Kidney (tissue), 14 donors: ENCODE measurements around the gene NYAP2. TPM values are rescaled to one million over a fixed set of nuclear protein-coding genes. Genes with fewer than 3 reads are reported as not detected.
A peak's percentile ranks its signal among the peaks of the same experiment; 100 is the strongest.

Source experiments
- DNase-seq, 5 donors: peaks; one replicate each; pipeline ENCODE4 v3.0.0-alpha.2; 2013 to 2020
- FAIRE-seq: peaks from 2 replicates; lab custom pipeline; 2012; peaks lifted over from hg19 to GRCh38; lab: Jason Lieb, UNC
- H3K27ac ChIP-seq, 2 donors: one replicate each; pipeline ENCODE4 v1.7.0; 2013; ENCODE audit warnings: low read depth in 2 of 2, low read length in 2 of 2, inconsistent platforms in 1 of 2
- H3K27me3 ChIP-seq: one replicate; pipeline ENCODE4 v1.7.1; 2013; ENCODE audit warnings: low read length, inconsistent platforms; ENCODE audit not compliant: control insufficient read depth, insufficient read depth
- H3K36me3 ChIP-seq, 3 donors: one replicate each; pipeline versions ENCODE4 v1.7.0 to v1.7.1; 2013; ENCODE audit warnings: low read length in 3 of 3, control low read depth in 1 of 3, inconsistent platforms in 1 of 3; ENCODE audit not compliant: insufficient read depth in 3 of 3, control insufficient read depth in 2 of 3
- H3K4me1 ChIP-seq, 3 donors: one replicate each; pipeline versions ENCODE4 v1.7.0 to v1.7.1; 2013; ENCODE audit warnings: low read length in 3 of 3, inconsistent platforms in 1 of 3, low read depth in 1 of 3; ENCODE audit not compliant: control insufficient read depth in 2 of 3, insufficient read depth in 2 of 3
- H3K4me3 ChIP-seq, 3 donors: one replicate each; pipeline versions ENCODE4 v1.7.0 to v1.8.1; 2013; ENCODE audit warnings: low read length in 3 of 3, control low read depth in 1 of 3, inconsistent platforms in 1 of 3
- H3K9ac ChIP-seq, 3 donors: one replicate each; pipeline versions ENCODE4 v1.7.0 to v1.7.1; 2013; ENCODE audit warnings: low read length in 3 of 3, control low read depth in 1 of 3, inconsistent platforms in 1 of 3
- H3K9me3 ChIP-seq, 3 donors: one replicate each; pipeline versions ENCODE4 v1.7.0 to v1.7.1; 2013; ENCODE audit warnings: low read length in 3 of 3, control low read depth in 1 of 3, inconsistent platforms in 1 of 3; ENCODE audit not compliant: control insufficient read depth in 2 of 3, insufficient read depth in 1 of 3
- CTCF ChIP-seq: IDR thresholded peaks from 3 replicates; pipeline ENCODE4 v1.5.1; 2012; ENCODE audit warnings: mild to moderate bottlenecking, moderate library complexity, borderline replicate concordance; ENCODE audit not compliant: insufficient read depth; ENCODE audit errors: extremely low read depth
- intact Hi-C: fragments of 100-400 bp; cut with DNase I; formaldehyde crosslinking; loops from one replicate; pipeline ENCODE4 v1.11.1; 2022
- polyA plus RNA-seq: library from polyadenylated mRNA; stranded (reverse); fragments of 350-450 nt; fragmentation: Illumina TruSeq; extraction: RNeasy Lipid Tissue Mini Kit (QIAGEN cat#74804); gene quantifications from one replicate; pipeline ENCODE4 v1.2.3, GENCODE V29; 2014; ENCODE audit warnings: low read depth, low replicate concordance; ENCODE audit not compliant: insufficient read depth
- total RNA-seq: library from RNA; stranded (reverse); fragmentation: NEBNext Ultra II Directional; extraction: Animal tissue kit (Norgen Biotek cat#: 25700); gene quantifications from one replicate; pipeline ENCODE4 v1.2.1, GENCODE V29; 2021
- donor health status: control.
- donor health status: control.
- donor health status: control.
- donor health status: control.
- donor health status: control.
- donor health status: DM: yes; HTN: yes; CAD: no.
- donor health status: Normal renal cell carcinoma (clear cell type).

NYAP2 gene
- total and polyA plus RNA-seq, 2 donors from 2014 or later, result 0.66 TPM; not detected in 1

- Histone ChIP-seq H3K27ac (no peak overlapping the region), H3K9me3 (no peaks in the 10 kb centered on the region), H3K4me1 (no peaks in the 10 kb centered on the region), H3K4me3 (no peak overlapping the region), H3K36me3 (no peaks in the 10 kb centered on the region), H3K27me3 (no peaks in the 10 kb centered on the region), H3K9ac (no peak overlapping the region)
- TF ChIP-seq CTCF, result peak; percentile 61
- peak; percentile 62 for FAIRE-seq
- intact Hi-C loops, result loop anchor here (10.0 kb wide), 1 partner anchor 544 kb away; no protein-coding TSS in a partner anchor
- DNase-seq, result peak in 3 of 5 donors; percentile 11 to 75 (median 67)
Observed at GRCh38 chr2:225668606-225669266, 269.2 kb downstream of the NYAP2 start.

- no peak for FAIRE-seq
- peak in 2 of 5 donors; percentile 31 to 64 for DNase-seq
- H3K4me1 ChIP-seq, result no peaks in the 10 kb centered on the region
- no peaks in the 10 kb centered on the region for H3K9me3 ChIP-seq
- no peak overlapping the region for H3K9ac ChIP-seq
- H3K27me3 ChIP-seq, result no peaks in the 10 kb centered on the region
- H3K36me3 ChIP-seq, result no peaks in the 10 kb centered on the region
- intact Hi-C loops, result loop anchor here (10.0 kb wide), 1 partner anchor 1144 kb away; no protein-coding TSS in a partner anchor
- TF ChIP-seq CTCF, result peak; percentile 34
- H3K27ac ChIP-seq, result no peak overlapping the region
- no peak overlapping the region for H3K4me3 ChIP-seq
Observed at GRCh38 chr2:225670111-225670974, 270.8 kb downstream of the NYAP2 start.

- H3K4me1 ChIP-seq, result no peaks in the 10 kb centered on the region
- no peaks in the 10 kb centered on the region for H3K36me3 ChIP-seq
- intact Hi-C loops, result loop anchor here (10.0 kb wide), 1 partner anchor 1136 kb away; no protein-coding TSS in a partner anchor
- FAIRE-seq (no peak), DNase-seq (no peak)
- no peak overlapping the region for H3K9ac ChIP-seq
- no peak for TF ChIP-seq CTCF
- H3K27ac ChIP-seq, result no peak overlapping the region
- H3K4me3 ChIP-seq, result no peak overlapping the region
- no peaks in the 10 kb centered on the region for H3K9me3 ChIP-seq
- no peaks in the 10 kb centered on the region for H3K27me3 ChIP-seq
Observed at GRCh38 chr2:225678792-225679191, 279.3 kb downstream of the NYAP2 start.
